ENCODE measurements around the gene COQ8B. TPM values are rescaled to one million over a fixed set of nuclear protein-coding genes. Genes with fewer than 3 reads are reported as not detected.
A peak's percentile ranks its signal among the peaks of the same experiment; 100 is the strongest.

The COQ8B gene
- total RNA-seq, 1 experiment from 2014 or later: 31.3 TPM

DNA sequence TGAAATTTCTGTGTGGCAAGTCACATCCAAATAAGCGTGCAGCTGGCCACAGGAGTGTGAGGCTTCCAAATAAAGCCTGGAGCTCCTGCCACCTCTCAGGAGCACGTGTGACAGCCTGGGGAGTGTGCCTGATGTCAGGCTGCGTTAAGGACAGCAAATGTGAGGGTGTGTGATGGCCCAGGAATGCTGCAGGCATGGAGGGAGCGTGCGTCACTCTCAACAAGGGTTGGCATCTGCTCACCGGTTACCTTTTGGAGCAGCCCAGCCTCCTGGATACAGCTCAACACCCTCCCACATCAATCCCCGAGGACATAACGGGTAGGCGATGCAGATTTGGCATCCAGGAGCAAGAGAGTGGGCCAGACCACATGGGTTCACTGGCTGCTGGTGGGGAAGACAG is 45.3 kb downstream of the COQ8B start:
- DNase-seq: no peak
- H3K27ac ChIP-seq (ENCODE audit: low read length): no peak overlapping the region
- H3K4me2 ChIP-seq (ENCODE audit: low read depth, low read length, poor library complexity, severe bottlenecking): no peak overlapping the region
- H3K9me3 ChIP-seq (ENCODE audit: low read length): no peaks in the 10 kb centered on the region
- H3K36me3 ChIP-seq (ENCODE audit: insufficient read depth, low read length): peaks cover 64% of the 10 kb centered on the region
- H3K9me2 ChIP-seq (replicated peaks; ENCODE audit: insufficient read depth, low read length): no peaks in the 10 kb centered on the region
- 0 out of 2 replicates have a peak, but pooled peaks cover 4% of the 10 kb centered on the region for H4K20me1 ChIP-seq (ENCODE audit: insufficient read depth, low read depth, low read length)
- H2AFZ ChIP-seq (ENCODE audit: low read length): no peak overlapping the region
- no peaks in the 10 kb centered on the region for H3K27me3 ChIP-seq (ENCODE audit: low read length)
- H3K4me3 ChIP-seq (ENCODE audit: low read length): no peak overlapping the region
- no peaks in the 10 kb centered on the region for H3K4me1 ChIP-seq (ENCODE audit: low read length)
- H3K79me2 ChIP-seq (ENCODE audit: low read length): no peaks in the 10 kb centered on the region
- H3K9ac ChIP-seq (ENCODE audit: low read length): no peak overlapping the region

DNA sequence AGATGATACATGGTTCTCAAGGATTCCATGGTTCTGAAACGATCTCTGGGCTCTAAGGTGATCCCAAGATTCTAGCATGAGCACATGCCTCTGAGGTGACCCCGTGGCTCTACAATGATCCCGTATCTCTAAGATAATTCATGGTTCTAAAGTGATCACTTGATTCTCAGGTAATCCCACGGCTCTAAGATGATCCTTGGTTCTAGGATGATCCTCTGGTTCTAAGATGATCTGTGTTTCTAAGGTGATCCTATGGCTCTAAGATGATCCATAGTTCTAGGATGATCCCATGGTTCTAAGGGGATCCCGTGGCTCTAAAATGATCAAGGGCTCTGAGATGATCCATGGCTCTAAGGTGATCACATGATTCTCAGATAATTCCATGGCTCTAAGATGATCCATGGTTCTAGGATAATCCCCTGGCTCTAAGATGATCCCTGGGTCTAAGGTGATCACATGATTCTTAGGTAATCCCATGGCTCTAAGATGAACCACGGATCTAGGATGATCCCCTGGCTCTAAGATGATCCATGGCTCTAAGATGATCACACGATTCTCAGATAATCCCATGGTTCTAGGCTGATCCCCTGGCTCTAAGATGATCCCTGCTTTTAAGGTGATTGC is 47.6 kb downstream of the COQ8B start:
- H3K79me2 ChIP-seq (ENCODE audit: low read length): no peaks in the 10 kb centered on the region
- no peaks in the 10 kb centered on the region for H3K9me2 ChIP-seq (replicated peaks; ENCODE audit: insufficient read depth, low read length)
- H4K20me1 ChIP-seq (ENCODE audit: insufficient read depth, low read depth, low read length): 0 out of 2 replicates have a peak, but pooled peaks cover 3% of the 10 kb centered on the region
- no peak overlapping the region for H2AFZ ChIP-seq (ENCODE audit: low read length)
- DNase-seq: no peak
- H3K4me3 ChIP-seq (ENCODE audit: low read length): no peak overlapping the region
- H3K9ac ChIP-seq (ENCODE audit: low read length): no peak overlapping the region
- no peaks in the 10 kb centered on the region for H3K27me3 ChIP-seq (ENCODE audit: low read length)
- no peak overlapping the region for H3K27ac ChIP-seq (ENCODE audit: low read length)
- H3K36me3 ChIP-seq (ENCODE audit: insufficient read depth, low read length): peaks cover 54% of the 10 kb centered on the region
- no peaks in the 10 kb centered on the region for H3K9me3 ChIP-seq (ENCODE audit: low read length)
- H3K4me1 ChIP-seq (ENCODE audit: low read length): no peaks in the 10 kb centered on the region
- H3K4me2 ChIP-seq (ENCODE audit: low read depth, low read length, poor library complexity, severe bottlenecking): no peak overlapping the region

GRCh38 chr19:40667602-40668001 is 49.1 kb downstream of the COQ8B start:
- Histone ChIP-seq H3K9me2 (replicated peaks; ENCODE audit: insufficient read depth, low read length) (no peaks in the 10 kb centered on the region), H4K20me1 (ENCODE audit: insufficient read depth, low read depth, low read length) (no peaks in the 10 kb centered on the region), H3K36me3 (ENCODE audit: insufficient read depth, low read length) (peaks cover 40% of the 10 kb centered on the region), H3K9ac (ENCODE audit: low read length) (no peak overlapping the region), H3K4me2 (ENCODE audit: low read depth, low read length, poor library complexity, severe bottlenecking) (no peak overlapping the region), H3K27ac (ENCODE audit: low read length) (no peak overlapping the region), H3K9me3 (ENCODE audit: low read length) (no peaks in the 10 kb centered on the region), H3K27me3 (ENCODE audit: low read length) (no peaks in the 10 kb centered on the region), H3K4me1 (ENCODE audit: low read length) (peaks cover 13% of the 10 kb centered on the region), H2AFZ (ENCODE audit: low read length) (no peak overlapping the region), H3K4me3 (ENCODE audit: low read length) (no peak overlapping the region), H3K79me2 (ENCODE audit: low read length) (no peaks in the 10 kb centered on the region)
- DNase-seq: no peak

DNA sequence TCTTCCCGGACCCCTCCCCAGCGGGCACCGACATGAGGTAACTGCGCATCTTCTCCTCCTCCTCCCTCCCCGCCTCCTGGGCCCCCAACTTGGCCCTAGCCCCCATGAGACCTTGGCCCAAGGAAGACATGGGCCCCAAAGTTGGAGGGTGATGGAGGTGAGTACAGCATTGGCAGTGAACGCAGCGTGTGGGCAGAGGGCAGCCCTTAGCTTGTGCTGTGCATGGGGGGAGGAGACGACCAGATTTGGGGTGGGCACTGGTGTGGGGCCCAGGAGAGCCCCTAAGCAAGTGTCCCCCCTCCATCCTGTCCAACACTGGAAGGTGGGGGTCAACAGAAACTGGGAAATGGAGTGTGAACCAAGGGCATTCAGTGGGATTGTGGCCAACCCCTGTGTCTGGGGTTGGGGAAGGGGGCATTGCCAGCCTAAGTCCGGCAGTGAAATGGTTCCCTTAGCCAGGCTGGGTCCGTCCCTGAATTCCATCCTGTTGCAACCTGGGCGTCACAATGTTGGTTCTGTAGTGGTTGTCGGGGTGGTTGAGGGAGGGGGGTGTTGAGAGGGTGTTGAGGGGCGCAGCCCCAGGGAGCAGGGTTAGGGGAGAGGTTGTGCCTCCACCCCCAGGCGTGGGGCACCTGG is 49.8 kb downstream of the COQ8B start:
- H3K9me3 ChIP-seq (ENCODE audit: low read length): no peaks in the 10 kb centered on the region
- H3K79me2 ChIP-seq (ENCODE audit: low read length): no peaks in the 10 kb centered on the region
- H4K20me1 ChIP-seq (ENCODE audit: insufficient read depth, low read depth, low read length): no peaks in the 10 kb centered on the region
- H2AFZ ChIP-seq (ENCODE audit: low read length): no peak overlapping the region
- no peak overlapping the region for H3K4me3 ChIP-seq (ENCODE audit: low read length)
- H3K4me2 ChIP-seq (ENCODE audit: low read depth, low read length, poor library complexity, severe bottlenecking): no peak overlapping the region
- no peaks in the 10 kb centered on the region for H3K9me2 ChIP-seq (replicated peaks; ENCODE audit: insufficient read depth, low read length)
- no peak for DNase-seq
- H3K27ac ChIP-seq (ENCODE audit: low read length): no peak overlapping the region
- H3K36me3 ChIP-seq (ENCODE audit: insufficient read depth, low read length): peaks cover 38% of the 10 kb centered on the region
- H3K9ac ChIP-seq (ENCODE audit: low read length): no peak overlapping the region
- H3K27me3 ChIP-seq (ENCODE audit: low read length): no peaks in the 10 kb centered on the region
- peaks cover 17% of the 10 kb centered on the region for H3K4me1 ChIP-seq (ENCODE audit: low read length)

- no peaks in the 10 kb centered on the region for H3K27me3 ChIP-seq (ENCODE audit: low read length)
- H3K4me1 ChIP-seq (ENCODE audit: low read length): peaks cover 17% of the 10 kb centered on the region
- H3K9ac ChIP-seq (ENCODE audit: low read length): peak overlapping the region; percentile 71
Observed at GRCh38 chr19:40663695-40664692, 52.7 kb downstream of the COQ8B start.

GRCh38 chr19:40662925-40663694 is 53.6 kb downstream of the COQ8B start:
- H3K79me2 ChIP-seq (ENCODE audit: low read length): no peaks in the 10 kb centered on the region
- peaks cover 17% of the 10 kb centered on the region for H3K4me1 ChIP-seq (ENCODE audit: low read length)
- H3K9ac ChIP-seq (ENCODE audit: low read length): peak overlapping the region; percentile 71
- H3K27ac ChIP-seq (ENCODE audit: low read length): peak overlapping the region; percentile 58
- peak overlapping the region; percentile 68 for H3K4me3 ChIP-seq (ENCODE audit: low read length)
- no peaks in the 10 kb centered on the region for H4K20me1 ChIP-seq (ENCODE audit: insufficient read depth, low read depth, low read length)
- H3K4me2 ChIP-seq (ENCODE audit: low read depth, low read length, poor library complexity, severe bottlenecking): peak overlapping the region; percentile 89
- no peaks in the 10 kb centered on the region for H3K9me3 ChIP-seq (ENCODE audit: low read length)
- peak; percentile 96 for DNase-seq
- peaks cover 3% of the 10 kb centered on the region for H3K36me3 ChIP-seq (ENCODE audit: insufficient read depth, low read length)
- no peaks in the 10 kb centered on the region for H3K27me3 ChIP-seq (ENCODE audit: low read length)
- peak overlapping the region; percentile 88 for H2AFZ ChIP-seq (ENCODE audit: low read length)
- H3K9me2 ChIP-seq (replicated peaks; ENCODE audit: insufficient read depth, low read length): no peaks in the 10 kb centered on the region

More at GRCh38 chr19:40663695-40664692, 52.7 kb downstream of the COQ8B start:
- H3K9me2 ChIP-seq (replicated peaks; ENCODE audit: insufficient read depth, low read length): no peaks in the 10 kb centered on the region
- H3K27ac ChIP-seq (ENCODE audit: low read length): peak overlapping the region; percentile 58
- H3K4me2 ChIP-seq (ENCODE audit: low read depth, low read length, poor library complexity, severe bottlenecking): peak overlapping the region; percentile 89
- peak; percentile 58 for DNase-seq
- no peaks in the 10 kb centered on the region for H3K79me2 ChIP-seq (ENCODE audit: low read length)
- H4K20me1 ChIP-seq (ENCODE audit: insufficient read depth, low read depth, low read length): no peaks in the 10 kb centered on the region
- peak overlapping the region; percentile 68 for H3K4me3 ChIP-seq (ENCODE audit: low read length)
- peaks cover 11% of the 10 kb centered on the region for H3K36me3 ChIP-seq (ENCODE audit: insufficient read depth, low read length)
- H2AFZ ChIP-seq (ENCODE audit: low read length): peak overlapping the region; percentile 88
- H3K9me3 ChIP-seq (ENCODE audit: low read length): no peaks in the 10 kb centered on the region

DNA sequence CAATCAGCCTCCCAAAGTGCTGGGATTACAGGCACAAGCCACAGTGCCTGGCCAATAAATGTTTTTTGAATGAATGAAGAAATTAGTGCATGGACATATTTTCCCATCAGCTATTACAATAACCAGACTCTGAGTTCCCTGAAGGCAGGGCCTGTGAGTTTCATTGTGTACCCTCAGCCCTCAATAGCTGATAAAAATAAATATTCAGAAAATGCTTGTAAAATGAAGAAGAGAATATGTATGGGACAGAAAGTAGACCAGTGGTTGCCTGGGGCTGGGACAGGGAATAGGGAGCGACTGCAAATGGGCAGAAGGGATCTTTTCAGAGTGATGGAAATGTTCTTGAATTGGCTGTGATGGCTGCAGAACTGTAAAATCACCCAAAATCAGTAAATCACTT is 55.1 kb downstream of the COQ8B start:
- Histone ChIP-seq H3K9me2 (replicated peaks; ENCODE audit: insufficient read depth, low read length) (no peaks in the 10 kb centered on the region), H3K79me2 (ENCODE audit: low read length) (no peaks in the 10 kb centered on the region), H3K27ac (ENCODE audit: low read length) (no peak overlapping the region), H3K4me3 (ENCODE audit: low read length) (no peak overlapping the region), H3K4me1 (ENCODE audit: low read length) (peaks cover 17% of the 10 kb centered on the region), H3K27me3 (ENCODE audit: low read length) (no peaks in the 10 kb centered on the region), H3K4me2 (ENCODE audit: low read depth, low read length, poor library complexity, severe bottlenecking) (no peak overlapping the region), H3K36me3 (ENCODE audit: insufficient read depth, low read length) (no peaks in the 10 kb centered on the region), H3K9ac (ENCODE audit: low read length) (no peak overlapping the region), H2AFZ (ENCODE audit: low read length) (no peak overlapping the region), H3K9me3 (ENCODE audit: low read length) (no peaks in the 10 kb centered on the region), H4K20me1 (ENCODE audit: insufficient read depth, low read depth, low read length) (no peaks in the 10 kb centered on the region)
- DNase-seq: no peak

All from Karpas-422 (cell line).